ENCODE results near the gene NR4A2.
A peak's percentile ranks its signal among the peaks of the same experiment; 100 is the strongest.

NR4A2 gene

DNA sequence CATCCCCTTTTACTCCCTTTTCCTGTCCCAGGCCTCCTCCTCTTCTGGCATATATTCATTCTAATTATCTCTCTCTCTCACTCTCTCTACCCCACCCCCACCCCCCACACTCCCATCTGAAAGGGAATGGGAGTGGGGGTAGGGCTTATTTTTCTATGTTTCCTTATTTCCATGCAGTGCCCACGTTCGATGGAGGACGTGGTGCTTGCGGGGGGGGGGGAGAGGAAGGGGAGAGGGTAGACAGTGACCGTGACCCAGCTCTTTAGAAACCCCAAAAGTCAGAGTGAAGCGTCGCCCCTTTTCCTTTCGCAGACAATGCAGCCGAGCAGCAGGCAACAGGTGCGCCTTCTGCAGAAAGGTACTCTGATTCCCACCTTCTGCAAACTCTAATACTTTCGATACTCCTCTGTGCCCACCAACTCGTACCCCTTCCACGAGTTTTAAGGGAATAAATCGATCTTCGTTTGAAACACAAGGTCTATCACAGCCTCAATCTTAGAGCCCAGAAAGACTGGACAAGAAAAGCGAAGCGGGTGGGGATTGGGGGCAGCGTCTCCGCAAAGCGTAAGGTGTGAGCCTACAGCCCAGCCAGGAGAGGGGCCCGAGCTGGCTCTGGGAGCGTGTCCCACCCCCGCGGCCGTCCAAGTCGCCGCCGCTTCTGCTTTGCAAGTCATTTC, 891 bp upstream of the NR4A2 start:
- peak; percentile 82 to 87 for DNase-seq
- TF ChIP-seq POLR2A (IDR thresholded peaks at IDR 0.05; ENCODE audit: low read length), result no peak
- no peak for TF ChIP-seq GATA1 (IDR thresholded peaks at IDR 0.05; ENCODE audit: low read depth, low read length)

GRCh38 chr2:156332284-156332533, 312 bp downstream of the NR4A2 start:
- peak in 1 of 2 experiments; percentile 76 for DNase-seq
- TF ChIP-seq GATA1 (IDR thresholded peaks at IDR 0.05; ENCODE audit: low read depth, low read length), result no peak
- no peak for TF ChIP-seq POLR2A (IDR thresholded peaks at IDR 0.05; ENCODE audit: low read length)

GRCh38 chr2:156331572-156332283, 793 bp downstream of the NR4A2 start:
- DNase-seq, result peak; percentile 63 to 74
- TF ChIP-seq GATA1 (IDR thresholded peaks at IDR 0.05; ENCODE audit: low read depth, low read length) (no peak), POLR2A (IDR thresholded peaks at IDR 0.05; ENCODE audit: low read length) (no peak)

DNA sequence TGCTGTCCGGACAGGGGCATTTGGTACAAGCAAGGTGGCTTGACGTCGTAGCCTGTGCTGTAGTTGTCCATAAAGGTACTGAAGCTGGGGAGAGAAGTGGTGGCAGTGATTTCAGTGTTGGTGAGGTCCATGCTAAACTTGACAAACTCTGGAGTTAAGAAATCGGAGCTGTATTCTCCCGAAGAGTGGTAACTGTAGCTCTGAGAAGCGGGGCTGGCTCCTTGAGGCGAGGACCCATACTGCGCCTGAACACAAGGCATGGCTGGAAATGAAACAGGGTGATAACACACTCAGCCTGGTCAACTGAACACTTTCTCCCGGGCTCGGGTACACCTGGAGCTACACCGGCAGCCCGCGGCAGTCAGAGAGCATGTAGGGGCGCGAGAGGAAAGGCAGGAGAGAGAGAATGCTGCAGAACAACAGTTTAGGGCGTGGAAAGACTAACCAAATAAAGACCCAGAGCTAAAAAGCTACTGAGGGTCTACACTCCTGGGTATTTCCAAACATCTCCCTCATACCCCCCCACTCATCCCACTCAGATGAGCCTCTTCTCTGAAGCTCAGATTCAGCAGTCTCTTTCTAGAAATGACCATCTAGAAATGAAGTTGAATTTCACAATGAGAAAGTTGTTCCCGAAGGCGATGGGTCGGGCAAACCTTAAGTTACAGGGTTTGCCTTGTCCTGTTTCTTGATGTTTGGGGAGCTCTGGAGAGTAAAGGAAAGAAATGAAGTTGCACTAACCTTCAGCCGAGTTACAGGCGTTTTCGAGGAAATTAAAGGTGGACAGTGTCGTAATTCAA, 2.4 kb downstream of the NR4A2 start:
- TF ChIP-seq GATA1 (IDR thresholded peaks at IDR 0.05; ENCODE audit: low read depth, low read length) (no peak), POLR2A (IDR thresholded peaks at IDR 0.05; ENCODE audit: low read length) (no peak)
- no peak for DNase-seq

- peak; percentile 13 for TF ChIP-seq POLR2A (IDR thresholded peaks at IDR 0.05; ENCODE audit: low read length)
- no peak for TF ChIP-seq GATA1 (IDR thresholded peaks at IDR 0.05; ENCODE audit: low read depth, low read length)
- peak; percentile 10 to 20 for DNase-seq
These were observed 3.2 kb downstream of the NR4A2 start for GRCh38 chr2:156329031-156329926.

DNA sequence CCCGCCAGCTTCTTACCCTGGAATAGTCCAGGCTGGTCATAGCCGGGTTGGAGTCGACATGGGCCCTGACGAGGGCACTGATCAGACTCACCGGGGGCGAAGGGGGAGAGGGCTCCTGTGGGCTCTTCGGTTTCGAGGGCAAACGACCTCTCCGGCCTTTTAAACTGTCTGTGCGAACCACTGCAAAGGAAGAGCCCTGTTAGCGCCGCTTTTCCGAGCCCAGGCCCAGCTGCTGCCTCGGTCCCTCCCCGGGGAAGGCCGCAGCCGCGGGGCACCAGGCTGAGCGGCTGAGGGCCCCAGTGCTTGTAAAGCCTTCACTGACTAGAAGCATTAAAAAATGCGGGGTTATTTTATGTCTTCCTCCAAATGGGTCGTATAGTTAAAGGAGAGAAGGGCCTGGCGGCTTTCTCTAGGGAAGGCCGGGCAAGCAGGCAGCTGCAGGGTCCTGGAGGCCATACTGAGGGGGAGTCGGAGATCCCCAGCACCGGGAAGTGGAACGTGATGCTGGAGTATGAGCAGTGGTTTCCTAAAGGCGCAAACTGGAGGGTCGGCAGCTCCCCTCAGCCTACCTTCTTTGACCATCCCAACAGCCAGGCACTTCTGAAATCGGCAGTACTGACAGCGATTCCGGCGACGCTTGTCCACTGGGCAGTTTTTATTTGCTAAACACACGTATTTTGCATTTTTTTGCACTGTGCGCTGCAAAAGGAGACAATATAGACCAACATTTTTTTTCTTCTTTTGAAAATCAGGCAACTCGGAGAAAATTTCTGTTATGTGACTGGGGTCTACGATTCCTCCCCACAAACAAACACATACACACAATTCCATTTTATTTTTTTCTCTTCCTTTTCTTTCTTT, 4.5 kb downstream of the NR4A2 start:
- TF ChIP-seq POLR2A (IDR thresholded peaks at IDR 0.05; ENCODE audit: low read length), result no peak
- no peak for TF ChIP-seq GATA1 (IDR thresholded peaks at IDR 0.05; ENCODE audit: low read depth, low read length)
- no peak for DNase-seq

DNA sequence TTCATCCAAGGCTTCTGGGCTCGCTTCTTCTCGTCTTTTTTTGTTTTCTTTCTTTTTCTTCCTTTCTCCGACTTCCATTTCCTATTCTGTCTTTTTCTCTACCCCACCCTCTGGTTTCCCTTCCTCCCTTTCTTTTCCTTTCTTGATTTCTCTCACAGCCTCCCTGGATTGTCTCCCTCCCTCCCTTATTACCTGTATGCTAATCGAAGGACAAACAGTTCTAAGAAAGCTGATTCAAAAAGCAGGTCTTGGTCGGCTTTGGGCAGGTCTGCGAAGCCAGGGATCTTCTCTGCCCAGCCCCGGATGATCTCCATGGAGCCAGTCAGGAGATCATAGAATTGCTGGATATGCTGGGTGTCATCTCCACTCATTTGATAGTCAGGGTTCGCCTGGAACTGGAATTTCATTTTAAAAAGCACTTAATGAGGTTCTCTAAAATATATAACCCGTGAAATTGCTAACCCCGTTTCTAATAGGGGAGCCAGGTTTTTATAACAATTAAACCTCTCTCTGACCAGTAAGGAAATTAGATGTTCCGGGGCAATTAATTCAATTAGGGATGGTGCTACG, 5.9 kb downstream of the NR4A2 start:
- DNase-seq, result no peak
- TF ChIP-seq GATA1 (IDR thresholded peaks at IDR 0.05; ENCODE audit: low read depth, low read length) (no peak), POLR2A (IDR thresholded peaks at IDR 0.05; ENCODE audit: low read length) (no peak)

DNA sequence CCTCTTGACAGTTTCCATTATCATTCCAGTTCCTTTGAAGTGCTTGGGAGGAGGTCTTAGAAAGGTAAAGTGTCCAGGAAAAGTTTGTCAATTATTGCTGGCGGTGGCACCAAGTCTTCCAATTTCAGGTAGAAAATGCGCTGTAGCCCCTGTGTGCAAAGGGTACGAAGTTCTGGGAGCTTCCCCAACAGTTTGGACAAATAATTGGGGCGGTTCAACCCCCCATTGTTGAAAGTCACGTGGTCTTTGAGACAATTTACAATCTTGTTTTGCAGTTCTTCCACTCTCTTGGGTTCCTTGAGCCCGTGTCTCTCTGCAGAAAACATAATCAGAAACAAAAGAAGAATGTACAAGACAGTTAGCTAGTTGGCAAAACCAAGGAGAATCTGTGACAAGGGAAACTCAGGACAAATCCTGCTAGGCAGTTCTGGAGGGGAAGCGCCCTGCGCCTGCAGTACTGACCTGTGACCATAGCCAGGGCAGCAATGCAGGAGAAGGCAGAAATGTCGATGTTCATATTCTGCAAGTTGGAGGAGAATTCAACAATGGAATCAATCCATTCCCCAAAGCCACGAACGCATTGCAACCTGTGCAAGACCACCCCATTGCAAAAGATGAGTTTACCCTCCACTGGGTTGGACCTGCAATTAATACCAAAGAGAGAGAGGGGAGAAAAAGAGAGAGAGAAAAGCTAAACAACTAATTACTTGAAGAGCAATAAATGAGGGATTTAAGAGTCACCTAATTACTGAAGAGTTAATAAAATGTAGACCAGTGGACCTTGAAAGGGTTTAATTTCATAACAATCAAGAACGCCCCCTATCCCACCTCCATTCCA, 6.6 kb downstream of the NR4A2 start:
- TF ChIP-seq GATA1 (IDR thresholded peaks at IDR 0.05; ENCODE audit: low read depth, low read length) (no peak), POLR2A (IDR thresholded peaks at IDR 0.05; ENCODE audit: low read length) (peak; percentile 53)
- DNase-seq, result no peak

DNA sequence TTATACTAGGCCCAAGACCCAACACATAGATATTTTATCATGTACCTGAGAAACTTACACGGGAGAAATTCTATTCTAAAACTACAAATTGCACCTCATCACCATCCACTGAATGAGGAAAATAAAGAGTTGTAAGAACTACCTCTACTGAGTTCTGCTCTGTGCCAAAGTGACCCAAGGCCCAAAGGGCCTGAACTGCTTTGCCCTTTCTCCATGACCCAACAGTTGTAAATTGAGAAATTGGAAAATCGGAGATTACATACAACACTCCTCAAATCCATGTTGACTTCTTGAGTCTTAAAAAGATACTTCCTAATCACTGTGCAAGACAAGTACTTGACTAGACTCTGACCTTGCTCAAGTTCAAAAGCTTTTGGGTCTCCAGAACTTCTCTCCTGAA, 8.8 kb downstream of the NR4A2 start:
- DNase-seq, result peak in 1 of 2 experiments; percentile 13
- TF ChIP-seq GATA1 (IDR thresholded peaks at IDR 0.05; ENCODE audit: low read depth, low read length), result no peak
- TF ChIP-seq POLR2A (IDR thresholded peaks at IDR 0.05; ENCODE audit: low read length), result peak; percentile 21

GRCh38 chr2:156322686-156323231, 9.8 kb downstream of the NR4A2 start:
- peak; percentile 31 to 35 for DNase-seq
- TF ChIP-seq GATA1 (IDR thresholded peaks at IDR 0.05; ENCODE audit: low read depth, low read length), result no peak
- TF ChIP-seq POLR2A (IDR thresholded peaks at IDR 0.05; ENCODE audit: low read length), result peak; percentile 12

DNA sequence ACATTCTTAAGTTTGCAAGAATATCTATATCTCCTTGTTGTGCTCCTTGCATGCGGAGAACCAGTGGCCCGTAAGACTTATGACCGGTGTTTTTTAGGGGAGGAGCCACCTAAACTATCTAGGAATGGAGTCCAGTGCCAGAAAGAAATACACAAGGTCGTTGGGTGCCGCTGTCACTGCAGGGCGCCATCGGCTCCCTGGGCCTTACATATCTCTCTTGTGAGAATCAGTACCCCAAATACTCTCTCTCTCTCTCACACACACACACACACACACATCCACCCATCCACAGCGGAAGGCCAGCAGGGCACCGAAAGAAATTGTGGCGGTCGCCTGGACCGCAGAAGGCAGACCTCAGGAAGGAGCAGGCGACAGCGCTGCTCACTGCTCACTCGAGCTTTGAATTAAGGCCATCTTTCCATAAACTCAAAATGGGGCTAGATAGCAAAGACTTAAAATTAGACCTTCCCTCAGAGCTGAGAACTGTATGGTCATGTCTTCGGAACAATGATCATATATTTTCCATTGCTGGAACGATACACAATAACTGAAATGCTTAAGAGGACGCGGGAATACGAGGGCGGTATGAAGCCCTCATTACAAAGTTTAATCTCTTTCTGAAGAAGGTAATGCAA, 10.4 kb downstream of the NR4A2 start:
- DNase-seq, result peak; percentile 59 to 63
- peak; percentile 14 for TF ChIP-seq POLR2A (IDR thresholded peaks at IDR 0.05; ENCODE audit: low read length)
- no peak for TF ChIP-seq GATA1 (IDR thresholded peaks at IDR 0.05; ENCODE audit: low read depth, low read length)

Data from erythroblast (primary cell).